ENCODE measurements around the gene HTR1B.

GRCh38 chr6:77470983-77471382 is 7.7 kb upstream of the HTR1B start:
- TF ChIP-seq POLR2A (IDR thresholded peaks at IDR 0.05; ENCODE audit: low read length) (no peak), GATA1 (IDR thresholded peaks at IDR 0.05; ENCODE audit: low read depth, low read length) (no peak)
